CD14-positive monocyte (primary cell): ENCODE data around the gene PARK7. TPM values are rescaled to one million over a fixed set of nuclear protein-coding genes. Genes with fewer than 3 reads are reported as not detected.

Experiments used
- DNase-seq, 3 donors: peaks; one replicate each; pipeline ENCODE4 v3.0.0-alpha.2; 2011 to 2022
- H2AFZ ChIP-seq: 2 replicates; pipeline ENCODE4 v1.6.0; 2012; ENCODE audit warnings: mild to moderate bottlenecking, low read depth, low read length, inconsistent platforms; ENCODE audit not compliant: insufficient read depth, poor library complexity, severe bottlenecking
- H3K27ac ChIP-seq, 2 donors: 1 replicate in 1 of 2; 2 replicates in 1 of 2; pipeline ENCODE4 v1.5.1; 2012 to 2013; ENCODE audit warnings: low read length in 2 of 2, control low read depth in 1 of 2, inconsistent platforms in 1 of 2, low read depth in 1 of 2, mild to moderate bottlenecking in 1 of 2
- H3K27me3 ChIP-seq, 2 donors: one replicate each; pipeline versions ENCODE4 v1.6.0 to v1.6.1; 2011 to 2013; ENCODE audit warnings: low read length in 2 of 2; ENCODE audit not compliant: control insufficient read depth in 2 of 2, insufficient read depth in 2 of 2
- H3K36me3 ChIP-seq, 2 donors: replicated peaks in 1 of 2; 1 replicate in 1 of 2; 2 replicates in 1 of 2; pipeline versions ENCODE4 v1.5.1 to v1.6.1; 2012 to 2013; ENCODE audit warnings: low read length in 2 of 2, control low read depth in 1 of 2, inconsistent platforms in 1 of 2, mild to moderate bottlenecking in 1 of 2; ENCODE audit not compliant: insufficient read depth in 2 of 2, control insufficient read depth in 1 of 2
- H3K4me1 ChIP-seq, 2 donors: 1 replicate in 1 of 2; 2 replicates in 1 of 2; pipeline versions ENCODE4 v1.5.1 to v1.6.1; 2012 to 2013; ENCODE audit warnings: low read length in 2 of 2, control low read depth in 1 of 2, inconsistent platforms in 1 of 2, mild to moderate bottlenecking in 1 of 2, moderate library complexity in 1 of 2; ENCODE audit not compliant: insufficient read depth in 2 of 2, control insufficient read depth in 1 of 2
- H3K4me2 ChIP-seq: replicated peaks from 2 replicates; pipeline ENCODE3; 2012; ENCODE audit warnings: low read length, moderate library complexity, mild to moderate bottlenecking; ENCODE audit not compliant: poor library complexity, severe bottlenecking; ENCODE audit errors: extremely low read depth
- H3K4me3 ChIP-seq, 3 experiments: fragments of 200-600 bp in 1 of 3; sonication (generic) in 1 of 3; replicated peaks in 1 of 3; 1 replicate in 2 of 3; 2 replicates in 1 of 3; pipeline ENCODE4 v1.5.1; 2011 to 2013; ENCODE audit warnings: low read length in 3 of 3, mild to moderate bottlenecking in 3 of 3, control low read depth in 2 of 3, low read depth in 2 of 3, inconsistent platforms in 1 of 3, moderate library complexity in 1 of 3
- H3K79me2 ChIP-seq: 2 replicates; pipeline ENCODE4 v1.6.0; 2012; ENCODE audit warnings: mild to moderate bottlenecking, control low read depth, inconsistent platforms, low read length, moderate library complexity; ENCODE audit not compliant: insufficient read depth
- H3K9ac ChIP-seq: 2 replicates; pipeline ENCODE4 v1.6.0; 2017; ENCODE audit warnings: low read length, mild to moderate bottlenecking; ENCODE audit not compliant: insufficient read depth, poor library complexity, severe bottlenecking
- H3K9me3 ChIP-seq, 2 donors: replicated peaks in 1 of 2; 1 replicate in 1 of 2; 2 replicates in 1 of 2; pipeline versions ENCODE4 v1.5.1 to v1.6.1; 2012 to 2013; ENCODE audit warnings: low read length in 2 of 2, control low read depth in 1 of 2; ENCODE audit not compliant: control insufficient read depth in 1 of 2, insufficient read depth in 1 of 2
- H4K20me1 ChIP-seq: 2 replicates; pipeline ENCODE4 v1.6.0; 2012; ENCODE audit warnings: mild to moderate bottlenecking, low read length, control low read depth, moderate library complexity; ENCODE audit not compliant: insufficient read depth
- H3K27ac Mint-ChIP-seq, 7 donors: one replicate each; pipeline ENCODE4 v1.8.0; 2020; ENCODE audit warnings: mild to moderate bottlenecking in 7 of 7, mixed read lengths in 7 of 7, moderate library complexity in 6 of 7, inconsistent platforms in 2 of 7
- H3K27me3 Mint-ChIP-seq, 3 donors: one replicate each; pipeline ENCODE4 v1.8.0; 2021 to 2022; ENCODE audit warnings: low read depth in 3 of 3, mild to moderate bottlenecking in 3 of 3, mixed read lengths in 3 of 3, moderate library complexity in 3 of 3, inconsistent platforms in 1 of 3
- H3K36me3 Mint-ChIP-seq, 2 donors: one replicate each; pipeline ENCODE4 v1.8.0; 2020; ENCODE audit warnings: mixed read lengths in 2 of 2, inconsistent platforms in 1 of 2, mild to moderate bottlenecking in 1 of 2
- H3K4me1 Mint-ChIP-seq: one replicate; pipeline ENCODE4 v1.8.0; 2020; ENCODE audit warnings: mild to moderate bottlenecking, mixed read lengths
- H3K4me3 Mint-ChIP-seq, 2 donors: one replicate each; pipeline ENCODE4 v1.8.0; 2020; ENCODE audit warnings: mild to moderate bottlenecking in 2 of 2, mixed read lengths in 2 of 2, moderate library complexity in 1 of 2
- H3K9me3 Mint-ChIP-seq, 7 donors: one replicate each; pipeline ENCODE4 v1.8.0; 2020 to 2022; ENCODE audit warnings: mixed read lengths in 7 of 7, mild to moderate bottlenecking in 6 of 7, moderate library complexity in 6 of 7, inconsistent platforms in 2 of 7
- WGBS: methylation state at CpG from one replicate; pipeline ENCODE4 v1.1.5; 2013; ENCODE audit warnings: missing lambda C conversion rate; ENCODE audit not compliant: insufficient coverage; 5-methylcytosine and 5-hydroxymethylcytosine counted together
- intact Hi-C, 2 donors: fragments of 100-400 bp; cut with micrococcal nuclease; formaldehyde crosslinking; loops; one replicate each; pipeline versions ENCODE4 v1.15.0 to v1.15.1; 2023
- polyA plus RNA-seq, 3 donors: library from polyadenylated mRNA; depleted of rRNA in 1 of 3; unstranded in 2 of 3; stranded (reverse) in 1 of 3; fragments of 300-500 nt in 2 of 3; fragments of >200 nt in 1 of 3; fragmentation: Illumina TruSeq in 2 of 3; gene quantifications; 1 replicate in 2 of 3; 2 replicates in 1 of 3; pipeline ENCODE4 v1.2.3, GENCODE V29; 2012 to 2021
- TF ChIP-seq, protein P1 (sequence below): fragments of 200-600 bp; IDR thresholded peaks from one replicate; pipeline ENCODE4 v1.8.0; 2022; ENCODE audit warnings: antibody characterized with exemption, mild to moderate bottlenecking

Gene PARK7
- polyA plus RNA-seq, 3 donors, result 116 to 391 (median 353) TPM

DNA sequence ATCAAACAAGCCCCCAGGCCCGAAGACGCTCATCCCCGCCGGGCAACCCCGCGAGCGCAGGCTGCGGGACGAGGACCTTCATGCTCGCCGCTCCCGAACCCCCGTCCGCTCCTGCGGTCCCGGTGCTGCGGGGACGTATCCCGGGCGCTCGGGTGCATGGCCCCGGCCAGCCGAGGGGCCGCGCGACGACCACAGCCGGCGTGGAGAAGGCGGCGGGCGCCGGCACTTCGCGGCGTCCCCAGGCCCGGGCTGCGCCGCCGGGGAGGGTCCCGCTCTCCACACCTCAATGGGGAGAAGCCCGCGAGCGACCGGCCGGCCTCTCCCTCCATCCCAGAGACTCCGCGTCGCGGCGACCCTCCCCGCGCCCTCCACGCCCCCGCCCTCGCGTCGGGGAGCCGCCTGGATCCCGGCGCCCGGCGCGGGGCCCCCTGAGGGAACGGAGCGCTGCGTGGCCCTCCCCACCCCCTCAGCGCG lies 64.2 kb downstream of the PARK7 start:
- peaks cover 3 to 13% (median 6%) of the 10 kb centered on the region in 7 donors for H3K9me3 Mint-ChIP-seq
- Histone ChIP-seq H3K79me2 (no peaks in the 10 kb centered on the region), H3K27ac (no peak overlapping the region), H3K9me3 (peaks cover 3 to 4% of the 10 kb centered on the region in 2 donors), H3K27me3 (peaks cover 32 to 77% of the 10 kb centered on the region in 2 donors), H3K4me1 (peaks cover 10 to 19% of the 10 kb centered on the region in 2 donors), H3K4me2 (peak overlapping the region; percentile 77), H4K20me1 (no peaks in the 10 kb centered on the region), H2AFZ (peak overlapping the region; percentile 87), H3K36me3 (no peaks in the 10 kb centered on the region), H3K9ac (peak overlapping the region; percentile 58), H3K4me3 (peak overlapping the region; percentile 7 to 68 (median 18))
- H3K27ac Mint-ChIP-seq, result peak overlapping the region in 2 of 7 donors; percentile 20 to 64
- no peak for DNase-seq
- H3K36me3 Mint-ChIP-seq, result peaks cover 7 to 11% of the 10 kb centered on the region in 2 donors
- TF ChIP-seq, protein P1, sequence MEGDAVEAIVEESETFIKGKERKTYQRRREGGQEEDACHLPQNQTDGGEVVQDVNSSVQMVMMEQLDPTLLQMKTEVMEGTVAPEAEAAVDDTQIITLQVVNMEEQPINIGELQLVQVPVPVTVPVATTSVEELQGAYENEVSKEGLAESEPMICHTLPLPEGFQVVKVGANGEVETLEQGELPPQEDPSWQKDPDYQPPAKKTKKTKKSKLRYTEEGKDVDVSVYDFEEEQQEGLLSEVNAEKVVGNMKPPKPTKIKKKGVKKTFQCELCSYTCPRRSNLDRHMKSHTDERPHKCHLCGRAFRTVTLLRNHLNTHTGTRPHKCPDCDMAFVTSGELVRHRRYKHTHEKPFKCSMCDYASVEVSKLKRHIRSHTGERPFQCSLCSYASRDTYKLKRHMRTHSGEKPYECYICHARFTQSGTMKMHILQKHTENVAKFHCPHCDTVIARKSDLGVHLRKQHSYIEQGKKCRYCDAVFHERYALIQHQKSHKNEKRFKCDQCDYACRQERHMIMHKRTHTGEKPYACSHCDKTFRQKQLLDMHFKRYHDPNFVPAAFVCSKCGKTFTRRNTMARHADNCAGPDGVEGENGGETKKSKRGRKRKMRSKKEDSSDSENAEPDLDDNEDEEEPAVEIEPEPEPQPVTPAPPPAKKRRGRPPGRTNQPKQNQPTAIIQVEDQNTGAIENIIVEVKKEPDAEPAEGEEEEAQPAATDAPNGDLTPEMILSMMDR, result no peak
- peaks cover 53 to 78% (median 55%) of the 10 kb centered on the region in 3 donors for H3K27me3 Mint-ChIP-seq
- peak overlapping the region; percentile 92 to 97 for H3K4me3 Mint-ChIP-seq
- WGBS, result under 1% methylated on average over 59 of the region's 69 CpGs
- peaks cover 12% of the 10 kb centered on the region for H3K4me1 Mint-ChIP-seq
- intact Hi-C loops, result loop anchor here in 1 of 2 donors (10.0 kb wide), 1 partner anchor 289 kb away; the partner anchor contains the start of gene SLC45A1

- peaks cover 10 to 19% of the 10 kb centered on the region in 2 donors for H3K4me1 ChIP-seq
- no peaks in the 10 kb centered on the region for H3K36me3 ChIP-seq
- no peak within 1 kb of the TSS for H3K27ac ChIP-seq
- H3K9me3 ChIP-seq, result peaks cover 3 to 4% of the 10 kb centered on the region in 2 donors
- WGBS, result 6% methylated on average over 97 of the region's 98 CpGs
- DNase-seq, result peak; percentile 85 to 89 (median 89)
- H3K4me3 ChIP-seq, result peak within 1 kb of the TSS; percentile 7 to 68 (median 29)
- H3K79me2 ChIP-seq, result no peaks in the 10 kb centered on the region
- H3K27me3 ChIP-seq, result peaks cover 32 to 77% of the 10 kb centered on the region in 2 donors
- H3K4me1 Mint-ChIP-seq, result peaks cover 12% of the 10 kb centered on the region
- H3K36me3 Mint-ChIP-seq, result peaks cover 7 to 11% of the 10 kb centered on the region in 2 donors
- TF ChIP-seq, protein P1, result no peak
- peaks cover 53 to 78% (median 55%) of the 10 kb centered on the region in 3 donors for H3K27me3 Mint-ChIP-seq
- H3K27ac Mint-ChIP-seq, result peak within 1 kb of the TSS in 4 of 7 donors; percentile 7 to 71 (median 42)
- H3K9me3 Mint-ChIP-seq, result peaks cover 3 to 13% (median 6%) of the 10 kb centered on the region in 7 donors
- H3K4me3 Mint-ChIP-seq, result peak within 1 kb of the TSS; percentile 92 to 97
- no peaks in the 10 kb centered on the region for H4K20me1 ChIP-seq
- H3K4me2 ChIP-seq, result peak within 1 kb of the TSS; percentile 77
- H3K9ac ChIP-seq, result peak within 1 kb of the TSS; percentile 58
- peak within 1 kb of the TSS; percentile 87 for H2AFZ ChIP-seq
- intact Hi-C loops, result loop anchor here in 1 of 2 donors (10.0 kb wide), 1 partner anchor 288 kb away; the partner anchor contains the start of gene SLC45A1
These were observed 64.9 kb downstream of the PARK7 start, which contains the start of gene ERRFI1 for GRCh38 chr1:8026153-8026975. TSS of gene ERRFI1 (minus strand) at chr1:8026309. CDS start at chr1:8015619, 10,690 bp downstream.
